ENCODE results near the gene CYP4Z1.

DNA sequence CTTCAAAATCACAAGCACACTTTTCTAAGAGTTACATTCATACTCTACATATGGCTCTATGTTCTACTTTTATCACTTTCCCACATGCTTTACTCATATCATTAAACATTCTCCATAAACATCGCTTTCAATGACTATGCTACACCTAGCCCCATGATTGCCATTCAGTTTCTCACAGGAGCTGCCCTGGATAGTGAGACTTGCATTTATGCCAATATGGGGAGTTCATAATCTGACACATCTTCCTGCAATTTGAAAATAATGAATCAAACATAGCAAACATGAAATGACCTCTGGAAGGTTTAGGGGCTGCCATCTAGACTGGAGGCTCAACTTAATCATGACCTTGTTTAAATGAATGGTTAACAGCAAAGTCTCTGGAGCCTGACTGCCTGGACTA is 61.2 kb downstream of the CYP4Z1 start:
- TF ChIP-seq, protein P1, sequence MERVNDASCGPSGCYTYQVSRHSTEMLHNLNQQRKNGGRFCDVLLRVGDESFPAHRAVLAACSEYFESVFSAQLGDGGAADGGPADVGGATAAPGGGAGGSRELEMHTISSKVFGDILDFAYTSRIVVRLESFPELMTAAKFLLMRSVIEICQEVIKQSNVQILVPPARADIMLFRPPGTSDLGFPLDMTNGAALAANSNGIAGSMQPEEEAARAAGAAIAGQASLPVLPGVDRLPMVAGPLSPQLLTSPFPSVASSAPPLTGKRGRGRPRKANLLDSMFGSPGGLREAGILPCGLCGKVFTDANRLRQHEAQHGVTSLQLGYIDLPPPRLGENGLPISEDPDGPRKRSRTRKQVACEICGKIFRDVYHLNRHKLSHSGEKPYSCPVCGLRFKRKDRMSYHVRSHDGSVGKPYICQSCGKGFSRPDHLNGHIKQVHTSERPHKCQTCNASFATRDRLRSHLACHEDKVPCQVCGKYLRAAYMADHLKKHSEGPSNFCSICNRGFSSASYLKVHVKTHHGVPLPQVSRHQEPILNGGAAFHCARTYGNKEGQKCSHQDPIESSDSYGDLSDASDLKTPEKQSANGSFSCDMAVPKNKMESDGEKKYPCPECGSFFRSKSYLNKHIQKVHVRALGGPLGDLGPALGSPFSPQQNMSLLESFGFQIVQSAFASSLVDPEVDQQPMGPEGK (CRISPR knock-in tag; IDR thresholded peaks at IDR 0.05; ENCODE audit: borderline replicate concordance): no peak
- no peak for TF ChIP-seq CSDC2 (CRISPR knock-in tag; IDR thresholded peaks at IDR 0.05)
